Colon (tissue), 2 donors: Measurements from ENCODE around the gene SLC5A12.

Source experiments
- FAIRE-seq: peaks from 2 replicates; lab custom pipeline; 2012; peaks lifted over from hg19 to GRCh38; lab: Jason Lieb, UNC
- donor health status: control.
- donor health status: control.

SLC5A12 gene, protein sequence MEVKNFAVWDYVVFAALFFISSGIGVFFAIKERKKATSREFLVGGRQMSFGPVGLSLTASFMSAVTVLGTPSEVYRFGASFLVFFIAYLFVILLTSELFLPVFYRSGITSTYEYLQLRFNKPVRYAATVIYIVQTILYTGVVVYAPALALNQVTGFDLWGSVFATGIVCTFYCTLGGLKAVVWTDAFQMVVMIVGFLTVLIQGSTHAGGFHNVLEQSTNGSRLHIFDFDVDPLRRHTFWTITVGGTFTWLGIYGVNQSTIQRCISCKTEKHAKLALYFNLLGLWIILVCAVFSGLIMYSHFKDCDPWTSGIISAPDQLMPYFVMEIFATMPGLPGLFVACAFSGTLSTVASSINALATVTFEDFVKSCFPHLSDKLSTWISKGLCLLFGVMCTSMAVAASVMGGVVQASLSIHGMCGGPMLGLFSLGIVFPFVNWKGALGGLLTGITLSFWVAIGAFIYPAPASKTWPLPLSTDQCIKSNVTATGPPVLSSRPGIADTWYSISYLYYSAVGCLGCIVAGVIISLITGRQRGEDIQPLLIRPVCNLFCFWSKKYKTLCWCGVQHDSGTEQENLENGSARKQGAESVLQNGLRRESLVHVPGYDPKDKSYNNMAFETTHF

DNA sequence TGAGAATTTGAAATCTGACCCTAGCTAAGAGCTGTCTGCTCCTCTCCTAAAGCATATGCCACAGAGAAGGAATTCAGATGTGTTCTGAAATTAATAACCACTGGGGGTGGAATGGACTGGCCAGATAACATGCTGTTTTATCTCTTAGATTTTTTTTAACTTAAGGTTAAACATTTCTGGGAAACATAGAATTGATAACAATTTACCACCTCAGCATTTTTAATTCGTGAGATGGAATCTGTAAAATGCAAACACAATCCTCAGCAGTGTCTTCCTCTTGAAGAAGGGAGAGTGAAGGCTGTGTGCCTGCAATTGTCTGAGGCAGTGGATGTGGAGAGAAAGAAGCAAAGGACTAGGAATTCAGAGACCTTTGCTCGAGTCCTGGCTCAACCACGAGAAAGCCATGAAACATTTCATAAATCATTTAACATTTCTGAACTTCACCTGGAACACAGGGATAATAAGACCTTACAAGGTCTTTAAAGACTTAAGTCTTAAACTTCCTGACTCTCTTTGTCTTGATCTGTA lies at the start of gene SLC5A12:
SLC5A12 (minus strand) TSS at position 113 of the 528 bp plus-strand sequence. CDS start 346 bp downstream, outside the sequence.
- no peak for FAIRE-seq

DNA sequence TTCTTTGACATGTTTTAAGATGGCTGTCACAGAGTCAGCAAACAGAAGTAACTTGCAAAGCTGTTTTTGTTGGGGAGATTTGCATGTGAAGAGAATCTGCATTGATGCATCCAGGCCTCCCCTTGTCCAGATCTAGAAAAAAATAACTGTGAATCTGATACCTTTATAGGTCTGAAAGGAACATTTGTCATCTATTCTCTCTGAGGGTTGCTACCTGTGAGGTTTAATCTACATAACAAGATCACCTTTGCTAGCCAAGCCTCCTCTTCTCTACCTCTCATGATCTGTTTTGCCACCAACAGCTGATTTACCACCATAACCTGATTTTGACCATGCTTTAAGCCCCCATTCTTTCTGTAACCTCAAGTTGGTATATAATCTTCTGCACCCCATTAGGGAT lies 47.2 kb upstream of the SLC5A12 start:
- no peak for FAIRE-seq

DNA sequence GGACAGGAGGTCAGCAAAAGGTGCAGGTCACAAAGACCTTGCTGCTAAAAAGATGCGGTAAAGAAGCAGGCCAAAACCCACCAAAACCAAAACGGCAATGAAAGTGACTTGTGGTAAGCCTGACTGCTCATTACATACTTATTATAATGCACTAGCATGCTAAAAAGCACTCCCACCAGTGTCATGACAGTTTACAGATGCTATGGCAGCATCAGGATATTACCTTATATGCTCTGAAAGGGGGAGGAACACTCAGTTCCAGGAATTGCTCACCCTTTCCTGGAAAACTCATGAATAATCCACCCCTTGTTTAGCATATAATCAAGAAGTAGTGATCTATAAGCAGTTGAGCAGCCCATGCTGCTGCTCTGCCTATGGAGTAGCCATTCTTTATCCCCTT lies 45.2 kb upstream of the SLC5A12 start:
- FAIRE-seq, result no peak

DNA sequence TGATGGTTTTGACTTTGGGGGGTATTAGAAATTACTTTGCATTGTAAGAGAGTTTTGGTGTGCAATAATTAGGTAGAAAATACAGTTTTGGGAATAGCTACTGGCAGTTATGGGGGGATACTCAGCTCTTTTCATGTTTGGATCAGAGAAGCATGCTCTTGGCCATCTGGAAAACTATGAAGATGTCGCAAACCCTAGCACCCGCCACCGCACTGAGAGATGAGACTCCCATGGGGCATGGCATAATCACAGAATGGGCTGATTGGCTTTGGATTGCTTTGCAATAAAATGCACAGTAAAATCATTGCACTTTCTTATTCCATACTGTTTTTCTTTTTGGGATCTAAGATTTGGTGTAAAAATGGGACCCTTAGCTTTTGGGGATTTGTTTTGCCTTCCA lies 43.5 kb upstream of the SLC5A12 start:
- FAIRE-seq, result no peak

DNA sequence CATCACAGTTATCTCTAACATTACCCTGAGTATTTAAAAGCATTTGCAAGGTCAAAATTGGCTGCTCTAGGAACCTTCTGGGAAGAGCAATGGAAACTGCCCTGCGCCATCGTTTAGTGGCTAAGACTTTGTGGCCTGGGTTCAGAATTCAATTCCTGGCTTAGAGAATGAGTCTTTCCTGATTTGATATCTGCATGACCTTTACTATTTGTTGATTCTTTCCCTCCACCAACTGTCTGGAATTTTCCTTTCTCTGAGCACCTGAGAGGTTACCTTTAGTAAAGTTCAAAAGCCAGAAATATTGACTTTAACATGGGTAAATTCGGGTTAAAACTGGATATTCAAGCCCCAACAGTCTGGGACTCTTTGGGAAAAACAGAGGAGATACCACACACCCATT lies 43.0 kb upstream of the SLC5A12 start:
- FAIRE-seq, result no peak

DNA sequence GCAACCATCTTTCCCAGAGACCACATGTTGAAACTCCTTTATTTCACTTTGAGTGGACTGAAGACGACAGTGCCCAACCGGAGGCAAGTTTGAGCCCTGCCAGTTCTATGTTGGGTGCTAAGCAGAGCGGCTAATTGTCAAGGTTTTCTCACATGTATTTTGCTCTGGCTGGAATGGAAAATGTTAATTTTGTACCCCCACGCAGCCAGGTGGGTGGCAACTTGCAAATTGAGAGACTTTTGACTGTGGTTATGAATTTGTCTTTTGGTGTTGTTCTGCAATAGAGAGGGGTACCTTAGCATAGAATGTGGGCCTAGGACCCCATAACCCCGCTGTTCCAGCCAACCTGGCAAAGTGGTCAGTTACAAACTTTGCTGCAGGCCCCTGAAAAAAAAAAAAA lies 42.5 kb upstream of the SLC5A12 start:
- no peak for FAIRE-seq

DNA sequence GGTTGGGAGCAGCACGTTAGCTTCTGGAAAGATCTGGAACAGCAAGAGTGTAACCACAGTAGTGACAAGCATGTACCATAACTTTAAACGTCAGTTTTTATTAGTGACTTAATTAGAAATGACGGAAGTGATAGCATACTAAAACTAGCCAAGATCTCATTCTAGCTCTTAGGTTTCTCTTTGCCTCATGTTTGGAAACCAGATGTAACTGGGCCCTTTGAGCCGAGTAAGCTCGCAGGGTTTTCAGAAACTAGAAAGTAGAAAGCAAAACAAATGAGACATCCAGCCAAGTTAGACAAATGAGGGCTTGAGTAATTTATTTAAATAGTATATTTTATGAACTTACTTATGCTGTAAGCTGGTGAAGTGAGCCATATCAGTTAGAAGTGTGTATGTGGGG lies 40.2 kb upstream of the SLC5A12 start:
- FAIRE-seq, result no peak

DNA sequence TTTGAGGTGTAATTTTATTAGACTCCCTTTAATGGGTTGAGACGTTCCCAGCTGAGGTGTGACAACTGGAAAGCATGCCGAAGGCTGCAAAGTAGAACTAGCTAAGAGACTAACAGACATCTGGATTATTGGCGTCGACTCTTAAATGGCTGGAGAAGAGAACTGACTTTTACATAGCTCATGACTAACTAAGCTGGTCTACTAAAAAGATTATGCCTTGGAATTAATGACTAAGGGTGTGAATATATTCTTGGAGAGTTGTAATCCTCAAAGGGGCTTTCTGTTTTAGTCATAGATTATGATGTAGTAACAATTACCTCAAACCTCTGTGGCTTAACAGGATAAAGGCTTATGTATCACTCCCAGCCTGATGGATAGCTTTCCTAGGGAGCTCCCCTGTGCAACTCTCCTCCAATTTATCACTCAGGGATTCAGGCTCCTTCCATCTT lies 39.5 kb upstream of the SLC5A12 start:
- FAIRE-seq, result no peak

DNA sequence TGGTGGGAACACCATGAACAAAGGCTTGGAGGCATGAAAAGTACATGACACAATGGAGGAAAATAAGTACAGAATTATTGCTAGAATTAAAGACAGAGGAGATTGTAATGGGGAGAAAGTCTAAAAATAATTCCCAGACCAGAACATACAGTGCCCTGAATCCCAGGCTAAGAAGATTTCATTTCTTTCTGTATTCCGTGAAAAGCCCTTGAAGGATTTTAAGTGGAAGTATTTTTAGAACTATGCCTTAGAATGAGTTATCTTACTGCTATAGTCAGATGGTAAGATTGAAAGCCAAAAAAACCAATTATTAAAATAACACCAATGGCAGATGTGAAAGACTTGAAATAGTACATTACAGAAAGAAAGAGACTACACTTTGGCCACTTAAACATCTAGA lies 36.1 kb upstream of the SLC5A12 start:
- FAIRE-seq, result no peak

DNA sequence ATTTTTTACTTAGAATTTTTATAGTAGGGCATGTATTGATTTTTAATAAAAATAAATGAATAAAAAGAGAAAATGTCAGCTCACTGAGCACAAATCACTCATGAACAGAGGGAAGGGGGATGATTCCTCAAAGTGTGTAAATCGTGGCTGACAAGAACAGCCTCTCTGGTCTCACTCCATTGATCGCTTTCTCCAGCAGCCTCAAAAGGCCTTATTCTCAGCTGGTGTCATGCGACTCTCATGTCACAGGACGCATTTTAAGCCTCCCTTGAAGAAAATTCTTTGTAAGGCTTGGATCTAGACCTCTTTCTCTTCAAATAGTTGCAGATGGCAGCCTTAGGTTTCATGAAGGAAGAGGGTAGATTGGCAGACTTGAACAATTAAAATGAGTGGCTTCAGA lies 33.9 kb upstream of the SLC5A12 start:
- FAIRE-seq, result no peak

DNA sequence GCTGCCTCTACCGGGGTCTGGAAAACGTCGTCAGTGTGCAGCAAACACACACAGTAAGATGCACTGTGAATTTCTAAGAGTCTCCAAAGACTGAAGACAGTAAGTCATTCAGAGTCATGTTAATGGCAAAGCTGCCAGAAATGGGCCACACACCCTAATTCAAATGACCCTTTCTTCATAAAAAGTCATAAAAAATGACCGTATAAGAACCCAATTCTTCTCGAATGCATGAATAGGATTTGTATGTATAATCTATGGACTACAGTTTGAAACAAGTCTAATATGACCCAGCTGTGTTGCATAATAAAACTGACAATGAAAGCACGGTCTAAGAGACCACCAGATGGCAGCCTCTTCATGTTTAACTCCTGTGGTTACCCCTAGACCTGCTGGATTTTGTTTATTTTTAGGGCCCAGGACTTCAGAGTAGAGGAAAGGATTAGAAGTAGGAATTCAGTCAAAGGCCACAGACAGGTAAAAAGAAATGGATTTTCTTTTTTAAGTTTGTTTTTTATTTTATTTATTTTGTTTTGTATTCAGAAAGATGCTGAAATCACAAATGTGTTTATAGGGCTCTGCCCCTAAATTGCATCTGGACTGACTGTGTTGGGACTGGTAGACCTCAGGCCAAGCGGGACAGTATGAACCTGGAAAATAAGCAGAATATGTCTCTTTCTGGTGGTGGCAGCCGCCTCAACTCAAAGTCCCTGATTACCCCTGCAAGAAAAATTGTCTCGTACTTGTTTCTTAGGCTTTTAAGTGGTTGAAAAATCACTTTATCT lies 32.1 kb upstream of the SLC5A12 start:
- FAIRE-seq, result no peak

DNA sequence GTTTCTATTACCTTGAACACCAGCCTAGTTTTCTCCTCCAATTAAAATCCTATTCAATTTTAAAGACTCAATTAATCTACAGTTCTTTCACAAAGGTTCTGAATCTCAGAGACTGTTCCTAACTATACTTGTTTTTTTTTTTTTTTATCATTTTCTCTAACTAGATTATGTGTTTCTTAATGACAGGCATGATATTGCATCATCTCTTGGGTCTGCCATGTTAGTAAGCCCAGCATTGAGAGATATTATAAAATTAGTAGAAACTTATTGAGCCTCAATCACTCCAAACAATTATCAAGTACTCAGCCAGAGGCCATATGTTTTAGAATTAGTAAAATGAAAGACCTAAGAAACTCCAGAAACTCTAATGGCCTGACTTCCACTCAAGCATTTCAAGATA lies 28.1 kb upstream of the SLC5A12 start:
- no peak for FAIRE-seq

DNA sequence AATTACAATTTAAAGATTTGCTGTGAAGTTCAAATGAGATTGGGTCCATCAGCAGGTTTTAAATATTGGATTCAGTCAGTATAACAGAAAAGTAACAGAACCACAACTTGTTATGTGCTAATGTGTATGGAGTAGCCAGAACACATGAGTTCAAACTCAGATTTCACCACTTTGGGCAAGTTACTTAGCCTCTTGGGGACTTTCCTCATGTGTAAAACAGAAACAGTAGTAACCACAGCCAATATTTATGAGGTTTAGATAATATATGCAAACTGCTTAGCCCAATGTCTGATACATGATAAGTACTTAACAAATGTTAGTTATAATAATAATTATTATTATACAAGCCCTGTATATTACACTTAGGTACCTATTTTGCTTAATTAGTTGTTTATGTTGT lies 21.8 kb upstream of the SLC5A12 start:
- FAIRE-seq, result no peak

DNA sequence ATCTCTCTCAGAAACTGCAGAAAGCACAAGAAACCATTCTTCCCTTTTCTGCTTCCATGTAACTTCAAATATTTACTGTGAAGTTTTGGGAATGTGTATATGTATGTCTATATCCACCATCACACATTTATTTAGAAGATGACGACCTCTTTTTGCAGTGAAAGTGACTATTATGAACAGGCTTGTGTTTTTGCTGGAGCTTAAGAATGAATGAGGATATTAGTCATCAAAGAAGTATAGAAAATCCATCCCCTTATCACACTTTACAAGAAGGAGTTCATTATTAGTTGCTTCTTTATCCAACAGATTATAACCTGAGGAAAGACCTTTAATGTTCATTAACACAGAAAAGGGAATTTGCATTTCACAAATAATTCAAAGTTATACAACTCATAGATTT lies 21.1 kb upstream of the SLC5A12 start:
- FAIRE-seq, result no peak

DNA sequence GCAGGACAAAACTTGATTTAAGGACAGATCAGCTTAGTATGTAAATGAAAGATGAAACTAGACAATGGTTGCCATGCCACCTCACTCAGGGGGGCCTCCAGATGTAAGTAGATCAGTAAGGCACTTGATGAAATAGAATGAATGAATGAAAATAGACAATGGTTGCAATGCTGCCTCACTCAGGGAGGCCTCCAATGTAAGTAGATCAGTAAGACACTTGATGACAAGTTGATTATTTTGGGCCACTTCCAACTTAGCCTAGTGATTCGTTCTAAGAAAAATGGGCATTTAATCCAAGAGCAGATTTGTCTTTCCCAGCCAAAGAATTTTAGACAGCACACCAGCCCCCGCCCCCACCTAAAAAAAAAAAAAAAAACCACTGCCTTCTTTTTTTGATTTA lies 19.2 kb upstream of the SLC5A12 start:
- no peak for FAIRE-seq

DNA sequence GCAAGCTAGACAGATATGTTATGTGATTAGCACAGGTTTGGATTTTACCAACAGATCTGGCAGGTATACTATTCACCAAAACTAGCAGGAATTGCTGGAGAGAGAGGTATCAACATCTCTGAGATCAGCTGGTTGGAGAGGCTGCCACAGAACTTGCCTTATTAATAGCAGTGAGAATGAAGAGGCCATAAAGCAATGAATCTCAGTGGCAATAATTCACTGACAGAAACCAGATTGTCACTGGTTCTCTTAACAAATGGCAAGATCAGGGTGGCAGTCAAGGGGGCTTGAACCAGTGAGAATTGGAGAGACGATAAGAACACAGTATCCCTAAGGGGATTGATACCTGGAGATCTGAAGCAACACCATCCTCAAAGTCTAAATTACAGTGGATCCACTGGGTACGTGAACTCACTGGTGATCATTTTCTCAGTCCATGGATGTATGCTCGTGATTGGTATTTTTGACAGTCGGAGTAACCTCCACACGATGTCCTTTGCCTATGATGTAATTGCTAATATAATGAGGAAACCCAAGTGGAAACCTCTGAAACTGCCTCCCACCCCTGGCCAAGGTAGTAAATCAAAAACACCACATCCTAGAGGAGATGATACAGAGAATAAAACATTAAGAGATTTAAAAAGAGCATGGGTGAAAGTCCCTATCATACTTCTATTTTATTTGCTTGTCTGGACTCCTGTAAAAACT lies 17.7 kb upstream of the SLC5A12 start:
- FAIRE-seq, result no peak

DNA sequence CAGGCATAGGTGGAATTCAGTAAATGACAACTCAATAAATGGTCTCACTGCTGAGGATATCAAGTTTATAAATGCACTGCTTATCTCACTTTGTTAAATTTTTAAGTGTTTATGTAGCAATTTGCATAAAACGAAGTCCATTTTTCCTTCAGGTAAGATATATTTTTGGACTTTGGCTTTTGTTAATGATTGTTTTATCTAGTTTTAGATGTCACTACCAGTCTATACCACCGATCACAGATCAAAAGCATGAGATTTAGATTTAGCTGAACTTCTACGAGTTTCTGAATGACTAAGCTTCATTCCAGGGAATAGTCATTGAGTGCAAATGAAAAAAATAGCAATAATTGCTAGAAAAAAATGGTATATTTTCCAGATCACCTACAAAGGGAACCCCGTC lies 12.8 kb upstream of the SLC5A12 start:
- no peak for FAIRE-seq

DNA sequence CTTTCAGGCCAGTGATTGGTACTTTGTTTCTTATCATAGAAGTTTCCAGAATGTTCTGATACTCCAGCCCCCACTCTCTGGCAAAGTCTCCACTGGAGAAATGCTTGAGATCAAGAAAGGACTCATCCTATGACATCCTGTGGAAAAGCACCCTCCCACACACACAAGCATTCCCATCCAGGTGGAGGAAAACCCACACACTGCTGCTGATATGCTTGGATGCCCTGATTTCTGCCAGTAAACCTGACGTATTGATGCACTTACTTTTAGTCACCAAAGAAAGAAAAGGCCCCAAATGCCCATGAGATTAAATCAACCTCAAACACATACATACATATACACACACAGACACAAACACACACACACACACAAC lies 9.2 kb upstream of the SLC5A12 start:
- no peak for FAIRE-seq

DNA sequence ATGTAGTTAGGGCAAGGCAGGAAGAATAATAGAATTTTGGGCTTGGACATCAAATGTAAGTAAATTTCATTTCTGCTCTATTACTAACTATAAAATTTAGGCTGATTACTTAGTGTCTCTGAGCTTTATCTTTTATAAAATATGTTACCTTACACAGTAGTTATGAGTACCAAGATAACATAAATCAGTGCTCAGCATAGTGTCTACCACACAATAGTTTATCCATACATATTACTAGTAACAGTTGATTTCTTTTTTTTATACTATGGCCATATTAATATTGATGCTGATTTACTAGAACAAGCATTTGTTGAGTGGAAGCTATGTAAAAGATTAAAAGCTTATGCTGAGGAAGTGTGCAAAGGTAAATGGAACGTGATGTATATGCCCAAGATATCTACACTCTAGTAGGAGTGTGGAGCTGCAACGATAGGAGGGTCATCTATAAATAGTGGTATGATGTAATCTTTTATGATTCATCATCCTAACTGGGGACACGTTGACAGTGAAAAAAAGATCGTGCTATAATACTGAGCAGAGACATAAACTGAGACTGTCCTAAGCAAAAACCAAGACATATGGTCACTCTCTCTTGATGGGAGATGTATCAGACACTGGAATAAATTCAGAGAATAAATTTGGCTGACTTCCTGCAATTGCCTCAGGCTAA lies 8.7 kb upstream of the SLC5A12 start:
- FAIRE-seq, result no peak

DNA sequence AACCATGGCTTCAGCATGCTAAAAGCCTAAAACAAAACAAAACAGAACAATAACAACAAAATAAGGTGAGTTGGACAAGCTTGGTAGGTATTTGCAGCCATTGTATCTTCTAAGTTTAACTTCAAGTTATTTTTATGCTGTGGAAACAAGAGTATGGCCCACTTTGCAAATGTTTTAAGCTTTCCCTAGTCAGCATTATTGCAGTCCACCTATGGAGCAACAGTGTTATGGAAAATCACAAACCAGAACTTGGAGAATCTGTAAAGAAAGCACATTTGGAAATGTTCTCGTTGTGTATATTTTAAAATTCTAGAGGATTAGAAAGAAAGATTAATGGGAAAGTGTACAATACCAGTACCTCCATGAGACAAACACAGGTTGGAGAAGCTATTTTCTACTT lies 7.4 kb upstream of the SLC5A12 start:
- no peak for FAIRE-seq

DNA sequence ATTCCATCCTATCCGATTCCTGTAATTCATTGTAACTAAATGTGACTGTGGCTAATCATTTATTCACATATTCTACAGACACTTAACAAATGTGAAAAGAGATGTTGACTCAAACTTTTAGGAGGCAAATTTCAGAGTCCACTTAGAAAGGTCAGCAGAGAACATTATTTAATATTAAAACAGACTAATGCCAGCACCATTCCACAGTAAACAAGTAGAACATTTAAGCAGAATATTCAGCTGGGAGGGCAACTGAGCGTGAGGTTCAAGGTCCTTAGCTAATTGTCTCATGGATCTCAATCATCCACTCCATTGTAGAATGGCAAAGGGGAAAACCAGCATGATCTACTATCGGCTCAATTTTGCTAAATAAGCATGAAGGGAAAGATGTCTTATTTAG lies 5.1 kb upstream of the SLC5A12 start:
- no peak for FAIRE-seq

DNA sequence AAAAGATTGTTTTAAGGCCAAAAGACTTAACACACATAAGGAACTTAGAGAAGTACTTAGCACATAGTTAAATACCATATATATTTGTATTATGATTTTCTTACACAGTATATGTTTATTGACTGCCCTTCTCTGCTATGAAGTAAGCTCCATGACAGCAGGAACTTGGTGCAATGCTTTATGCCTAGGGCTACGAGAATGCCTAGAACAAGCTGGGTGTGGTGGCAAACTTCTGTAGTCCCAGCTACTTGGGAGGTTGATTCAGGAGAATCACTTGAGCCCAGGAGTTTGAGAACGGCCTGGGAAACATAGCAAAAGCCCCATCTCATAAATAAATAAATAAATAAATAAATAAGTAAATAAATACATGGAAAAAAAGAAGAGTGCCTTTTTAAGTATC lies 1.9 kb downstream of the SLC5A12 start:
- FAIRE-seq, result no peak
